Mesodermal cell (in vitro differentiated cells): ENCODE data around the gene MDH1.

Experiments used
- H3K27ac ChIP-seq: 2 replicates; pipeline ENCODE4 v1.7.0; 2013; ENCODE audit warnings: mild to moderate bottlenecking, low read depth, low read length, moderate library complexity; ENCODE audit not compliant: severe bottlenecking
- H3K36me3 ChIP-seq: 2 replicates; pipeline ENCODE4 v1.7.1; 2013; ENCODE audit warnings: mild to moderate bottlenecking, low read length, moderate library complexity; ENCODE audit not compliant: control insufficient read depth, insufficient read depth
- H3K4me1 ChIP-seq: one replicate; pipeline ENCODE4 v1.7.1; 2013; ENCODE audit warnings: mild to moderate bottlenecking, low read length; ENCODE audit not compliant: insufficient read depth, control insufficient read depth, poor library complexity, severe bottlenecking
- H3K4me3 ChIP-seq: 2 replicates; pipeline ENCODE4 v1.7.0; 2013; ENCODE audit warnings: low read length, control low read depth, mild to moderate bottlenecking; ENCODE audit not compliant: insufficient read depth, poor library complexity, severe bottlenecking; ENCODE audit errors: extremely low read depth
- H3K9me3 ChIP-seq: 2 replicates; pipeline ENCODE4 v1.7.1; 2013; ENCODE audit warnings: mild to moderate bottlenecking, low read length, moderate library complexity; ENCODE audit not compliant: control insufficient read depth
- WGBS, 2 experiments: methylation state at CpG; one replicate each; pipeline ENCODE4 v1.1.5; 2013; ENCODE audit warnings: missing lambda C conversion rate in 2 of 2; ENCODE audit not compliant: insufficient coverage in 2 of 2; 5-methylcytosine and 5-hydroxymethylcytosine counted together

MDH1 gene

GRCh38 chr2:63632382-63632781, 43.6 kb downstream of the MDH1 start:
- no peaks in the 10 kb centered on the region for H3K36me3 ChIP-seq
- H3K4me1 ChIP-seq = no peaks in the 10 kb centered on the region
- H3K27ac ChIP-seq = no peak overlapping the region
- no CpG with 5 or more reads among the region's 2 CpGs for WGBS, 2 experiments
- no peak overlapping the region for H3K4me3 ChIP-seq
- peaks cover 21% of the 10 kb centered on the region for H3K9me3 ChIP-seq

GRCh38 chr2:63639344-63639743, 50.6 kb downstream of the MDH1 start:
- no CpG with 5 or more reads among the region's 1 CpG for WGBS, 2 experiments
- Histone ChIP-seq H3K9me3 (peaks cover 14% of the 10 kb centered on the region), H3K4me3 (no peak overlapping the region), H3K4me1 (no peaks in the 10 kb centered on the region), H3K36me3 (peaks cover 2% of the 10 kb centered on the region), H3K27ac (no peak overlapping the region)

GRCh38 chr2:63642946-63643345, 54.2 kb downstream of the MDH1 start:
- Histone ChIP-seq H3K4me3 (no peak overlapping the region), H3K36me3 (peaks cover 2% of the 10 kb centered on the region), H3K9me3 (no peaks in the 10 kb centered on the region), H3K4me1 (no peaks in the 10 kb centered on the region), H3K27ac (no peak overlapping the region)
- WGBS, 2 experiments = no CpG with 5 or more reads among the region's 1 CpG

- Histone ChIP-seq H3K9me3 (no peaks in the 10 kb centered on the region), H3K4me1 (no peaks in the 10 kb centered on the region), H3K36me3 (peaks cover 2% of the 10 kb centered on the region), H3K27ac (no peak overlapping the region), H3K4me3 (no peak overlapping the region)
- 88 to 100% methylated on average over 1 of the region's 1 CpG for WGBS, 2 experiments
Observed at GRCh38 chr2:63643486-63643885, 54.7 kb downstream of the MDH1 start.

GRCh38 chr2:63648632-63649031, 59.9 kb downstream of the MDH1 start:
- no peak overlapping the region for H3K4me3 ChIP-seq
- H3K27ac ChIP-seq = no peak overlapping the region
- 83 to 89% methylated on average over 1 of the region's 2 CpGs for WGBS, 2 experiments
- H3K4me1 ChIP-seq = no peaks in the 10 kb centered on the region
- no peaks in the 10 kb centered on the region for H3K9me3 ChIP-seq
- H3K36me3 ChIP-seq = no peaks in the 10 kb centered on the region

- WGBS, 2 experiments = 92% methylated on average over 1 of the region's 1 CpG; no CpG with 5 or more reads in 1 of the 2 experiments
- Histone ChIP-seq H3K4me3 (no peak overlapping the region), H3K4me1 (no peaks in the 10 kb centered on the region), H3K27ac (no peak overlapping the region), H3K9me3 (no peaks in the 10 kb centered on the region), H3K36me3 (no peaks in the 10 kb centered on the region)
Observed at GRCh38 chr2:63649829-63650228, 61.1 kb downstream of the MDH1 start.

- H3K9me3 ChIP-seq = no peaks in the 10 kb centered on the region
- no peaks in the 10 kb centered on the region for H3K36me3 ChIP-seq
- no peaks in the 10 kb centered on the region for H3K4me1 ChIP-seq
- H3K27ac ChIP-seq = no peak overlapping the region
- no CpG with 5 or more reads among the region's 3 CpGs for WGBS, 2 experiments
- H3K4me3 ChIP-seq = no peak overlapping the region
Observed at GRCh38 chr2:63650756-63651155, 62.0 kb downstream of the MDH1 start.

- H3K36me3 ChIP-seq = no peaks in the 10 kb centered on the region
- WGBS, 2 experiments = 100% methylated on average over 1 of the region's 3 CpGs
- H3K27ac ChIP-seq = no peak overlapping the region
- H3K4me3 ChIP-seq = no peak overlapping the region
- H3K9me3 ChIP-seq = no peaks in the 10 kb centered on the region
- no peaks in the 10 kb centered on the region for H3K4me1 ChIP-seq
Observed at GRCh38 chr2:63651356-63651755, 62.6 kb downstream of the MDH1 start.

- no peaks in the 10 kb centered on the region for H3K36me3 ChIP-seq
- 100% methylated on average over 3 of the region's 4 CpGs; no CpG with 5 or more reads in 1 of the 2 experiments for whole genome bisulfite sequencing, 2 experiments
- no peaks in the 10 kb centered on the region for H3K9me3 ChIP-seq
- no peaks in the 10 kb centered on the region for H3K4me1 ChIP-seq
- no peak overlapping the region for H3K27ac ChIP-seq
- no peak overlapping the region for H3K4me3 ChIP-seq
Observed at GRCh38 chr2:63651861-63652651, 63.3 kb downstream of the MDH1 start.

- H3K27ac ChIP-seq = no peak overlapping the region
- no CpG with 5 or more reads among the region's 2 CpGs for WGBS, 2 experiments
- H3K4me1 ChIP-seq = no peaks in the 10 kb centered on the region
- no peaks in the 10 kb centered on the region for H3K36me3 ChIP-seq
- no peaks in the 10 kb centered on the region for H3K9me3 ChIP-seq
- H3K4me3 ChIP-seq = no peak overlapping the region
Observed at GRCh38 chr2:63652652-63652985, 63.9 kb downstream of the MDH1 start.

- 89 to 100% methylated on average over 1 of the region's 1 CpG for WGBS, 2 experiments
- Histone ChIP-seq H3K9me3 (no peaks in the 10 kb centered on the region), H3K27ac (no peak overlapping the region), H3K4me3 (no peak overlapping the region), H3K4me1 (peaks cover 5% of the 10 kb centered on the region), H3K36me3 (no peaks in the 10 kb centered on the region)
Observed at GRCh38 chr2:63654959-63655358, 66.2 kb downstream of the MDH1 start.
